ENCODE results near the gene SDK1.

SDK1 gene

DNA sequence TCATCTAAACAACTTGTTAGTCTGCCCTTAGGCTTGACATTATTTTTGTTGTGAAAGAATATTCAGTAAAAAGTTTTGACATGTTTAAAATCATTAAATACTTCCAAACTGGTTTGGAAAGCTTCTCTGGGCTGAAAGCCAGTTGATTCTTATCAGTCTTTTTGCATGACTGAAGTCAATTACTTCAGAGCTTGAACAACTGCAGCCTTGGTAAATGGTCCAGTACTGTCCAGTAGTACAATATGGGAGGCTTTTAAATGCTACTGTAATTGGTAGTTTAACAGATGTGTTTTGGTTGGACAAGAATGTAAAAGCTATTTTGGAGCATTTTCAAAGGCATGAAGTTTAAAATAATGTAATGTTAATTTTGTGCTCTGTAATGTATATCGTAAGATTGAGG is 103.4 kb downstream of the SDK1 start:
- no peak overlapping the region for H3K4ac ChIP-seq (ENCODE audit: low read depth, low read length)
- no peak overlapping the region for H3K14ac ChIP-seq (ENCODE audit: low read length)
- peaks cover 5% of the 10 kb centered on the region for H3K79me1 ChIP-seq (ENCODE audit: low read length)
- no peak overlapping the region for H4K91ac ChIP-seq (ENCODE audit: low read depth, low read length)
- no peak overlapping the region for H2BK12ac ChIP-seq (ENCODE audit: low read length)
- no peak overlapping the region for H3K23ac ChIP-seq (ENCODE audit: low read length)
- H3K79me2 ChIP-seq (ENCODE audit: control insufficient read depth, insufficient read depth, low read length, poor library complexity), result peaks cover 5% of the 10 kb centered on the region
- H3K4me2 ChIP-seq (ENCODE audit: low read length), result no peak overlapping the region
- H2BK5ac ChIP-seq (ENCODE audit: low read depth, low read length, poor library complexity), result no peak overlapping the region
- no peak overlapping the region for H4K12ac ChIP-seq (ENCODE audit: low read depth, low read length)
- H3K27ac ChIP-seq (ENCODE audit: low read depth, low read length), result no peak overlapping the region
- no peak overlapping the region for H2AK5ac ChIP-seq (ENCODE audit: low read length)
- H3K4me3 ChIP-seq (ENCODE audit: low read depth, low read length), result no peak overlapping the region
- no peak overlapping the region for H2AFZ ChIP-seq (ENCODE audit: insufficient read depth, low read length, poor library complexity)
- H3K4me1 ChIP-seq (ENCODE audit: control insufficient read depth in 1 of 2, insufficient read depth in 2 of 2, low read length in 2 of 2), result peaks cover 4 to 16% of the 10 kb centered on the region in 2 experiments
- WGBS (ENCODE audit: extremely low coverage, insufficient coverage, insufficient read length), result 100% methylated on average over 1 of the region's 1 CpG
- H3K27me3 ChIP-seq (ENCODE audit: insufficient read depth, low read length), result no peaks in the 10 kb centered on the region
- H3K36me3 ChIP-seq (ENCODE audit: control insufficient read depth in 1 of 2, insufficient read depth in 2 of 2, low read length in 2 of 2), result no peaks in the 10 kb centered on the region
- H4K8ac ChIP-seq (ENCODE audit: low read depth, low read length), result no peak overlapping the region
- H3K9ac ChIP-seq (ENCODE audit: low read length), result no peak overlapping the region
- no peak overlapping the region for H3K18ac ChIP-seq (ENCODE audit: low read length)
- DNase-seq, result peak; percentile 57 to 88
- no peaks in the 10 kb centered on the region for H3K9me3 ChIP-seq (ENCODE audit: insufficient read depth, low read depth, low read length)
- H2BK120ac ChIP-seq (ENCODE audit: insufficient read depth, low read length, poor library complexity), result no peak overlapping the region

DNA sequence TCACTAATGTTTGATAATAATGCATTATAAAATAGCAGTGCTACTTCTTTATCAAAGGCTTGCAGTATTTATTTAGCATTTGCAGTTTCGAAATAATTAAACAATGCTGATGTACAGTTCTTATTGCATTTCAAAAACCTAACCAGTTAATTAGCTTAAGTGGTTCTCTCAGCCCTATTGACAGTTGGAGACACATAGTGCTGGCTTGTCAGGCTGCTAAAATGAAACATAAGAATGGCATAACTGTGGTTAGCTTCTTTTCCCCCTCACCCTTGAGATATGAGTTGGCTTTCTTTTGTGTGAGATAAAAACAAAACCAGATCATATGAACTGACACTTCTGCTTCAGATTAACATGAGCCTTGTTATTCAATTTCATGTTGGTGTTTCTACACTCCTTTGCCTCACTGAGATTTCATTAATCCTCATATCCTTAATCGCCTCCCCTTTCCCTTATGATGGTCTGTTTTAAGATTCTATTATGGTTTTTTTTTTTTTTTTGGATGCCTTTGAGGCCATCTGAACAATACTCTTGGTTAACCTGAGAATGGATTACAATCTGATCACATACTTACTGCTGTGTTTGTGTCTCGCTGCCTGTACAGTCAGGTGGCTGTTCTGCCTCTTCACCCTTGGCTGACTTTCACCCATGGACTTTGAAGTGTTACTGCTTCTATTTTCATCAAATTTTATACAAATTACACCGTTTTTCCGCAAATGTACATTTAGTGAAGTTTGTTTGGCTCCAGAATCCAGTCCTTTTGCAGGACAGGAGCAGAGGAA is 108.0 kb downstream of the SDK1 start:
- no peak overlapping the region for H3K4me2 ChIP-seq (ENCODE audit: low read length)
- H3K4me3 ChIP-seq (ENCODE audit: low read depth, low read length), result no peak overlapping the region
- no peak for DNase-seq
- H3K27me3 ChIP-seq (ENCODE audit: insufficient read depth, low read length), result no peaks in the 10 kb centered on the region
- no CpG with 5 or more reads among the region's 5 CpGs for WGBS (ENCODE audit: extremely low coverage, insufficient coverage, insufficient read length)
- H3K79me1 ChIP-seq (ENCODE audit: low read length), result peaks cover 7% of the 10 kb centered on the region
- H2BK5ac ChIP-seq (ENCODE audit: low read depth, low read length, poor library complexity), result no peak overlapping the region
- peaks cover 0 to 15% of the 10 kb centered on the region in 2 experiments for H3K4me1 ChIP-seq (ENCODE audit: control insufficient read depth in 1 of 2, insufficient read depth in 2 of 2, low read length in 2 of 2)
- no peak overlapping the region for H3K18ac ChIP-seq (ENCODE audit: low read length)
- H3K23ac ChIP-seq (ENCODE audit: low read length), result no peak overlapping the region
- no peak overlapping the region for H2BK12ac ChIP-seq (ENCODE audit: low read length)
- peaks cover 3% of the 10 kb centered on the region for H3K79me2 ChIP-seq (ENCODE audit: control insufficient read depth, insufficient read depth, low read length, poor library complexity)
- no peak overlapping the region for H3K14ac ChIP-seq (ENCODE audit: low read length)
- no peaks in the 10 kb centered on the region for H3K9me3 ChIP-seq (ENCODE audit: insufficient read depth, low read depth, low read length)
- H2BK120ac ChIP-seq (ENCODE audit: insufficient read depth, low read length, poor library complexity), result no peak overlapping the region
- no peak overlapping the region for H4K8ac ChIP-seq (ENCODE audit: low read depth, low read length)
- no peak overlapping the region for H2AK5ac ChIP-seq (ENCODE audit: low read length)
- H3K27ac ChIP-seq (ENCODE audit: low read depth, low read length), result no peak overlapping the region
- H2AFZ ChIP-seq (ENCODE audit: insufficient read depth, low read length, poor library complexity), result no peak overlapping the region
- H4K12ac ChIP-seq (ENCODE audit: low read depth, low read length), result no peak overlapping the region
- H3K36me3 ChIP-seq (ENCODE audit: control insufficient read depth in 1 of 2, insufficient read depth in 2 of 2, low read length in 2 of 2), result no peaks in the 10 kb centered on the region
- no peak overlapping the region for H3K9ac ChIP-seq (ENCODE audit: low read length)
- H3K4ac ChIP-seq (ENCODE audit: low read depth, low read length), result peak overlapping the region; percentile 19
- H4K91ac ChIP-seq (ENCODE audit: low read depth, low read length), result no peak overlapping the region

DNA sequence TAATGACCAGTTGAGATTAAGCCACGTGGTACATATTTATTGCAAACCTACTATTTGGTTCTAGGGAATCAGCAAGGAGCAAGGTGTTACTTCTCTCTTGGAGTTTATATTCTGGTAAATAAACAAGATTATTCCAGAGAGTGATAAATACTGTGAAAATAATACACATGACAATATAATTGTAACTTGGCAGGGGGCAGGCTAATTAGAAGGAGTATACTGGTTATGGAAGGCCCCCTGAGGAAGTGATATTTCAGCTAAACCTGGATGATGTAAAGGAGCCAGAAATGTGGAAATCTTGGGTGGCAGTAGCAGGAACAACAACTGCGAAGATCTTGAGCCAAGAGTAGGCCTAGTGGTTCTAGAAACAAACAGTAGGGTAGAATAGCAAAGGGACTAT is 111.8 kb downstream of the SDK1 start:
- DNase-seq, result no peak
- Histone ChIP-seq H3K4ac (ENCODE audit: low read depth, low read length) (no peak overlapping the region), H3K79me1 (ENCODE audit: low read length) (peaks cover 5% of the 10 kb centered on the region), H3K27me3 (ENCODE audit: insufficient read depth, low read length) (no peaks in the 10 kb centered on the region), H3K36me3 (ENCODE audit: control insufficient read depth in 1 of 2, insufficient read depth in 2 of 2, low read length in 2 of 2) (no peaks in the 10 kb centered on the region), H3K4me1 (ENCODE audit: control insufficient read depth in 1 of 2, insufficient read depth in 2 of 2, low read length in 2 of 2) (peaks cover 0 to 8% of the 10 kb centered on the region in 2 experiments), H3K9ac (ENCODE audit: low read length) (no peak overlapping the region), H3K27ac (ENCODE audit: low read depth, low read length) (no peak overlapping the region), H3K14ac (ENCODE audit: low read length) (no peak overlapping the region), H2BK120ac (ENCODE audit: insufficient read depth, low read length, poor library complexity) (no peak overlapping the region), H2BK5ac (ENCODE audit: low read depth, low read length, poor library complexity) (no peak overlapping the region), H2BK12ac (ENCODE audit: low read length) (no peak overlapping the region), H3K23ac (ENCODE audit: low read length) (no peak overlapping the region), H4K91ac (ENCODE audit: low read depth, low read length) (no peak overlapping the region), H3K9me3 (ENCODE audit: insufficient read depth, low read depth, low read length) (no peaks in the 10 kb centered on the region), H4K12ac (ENCODE audit: low read depth, low read length) (no peak overlapping the region), H3K18ac (ENCODE audit: low read length) (no peak overlapping the region), H3K79me2 (ENCODE audit: control insufficient read depth, insufficient read depth, low read length, poor library complexity) (peaks cover 7% of the 10 kb centered on the region), H4K8ac (ENCODE audit: low read depth, low read length) (no peak overlapping the region), H2AK5ac (ENCODE audit: low read length) (no peak overlapping the region), H3K4me3 (ENCODE audit: low read depth, low read length) (no peak overlapping the region), H3K4me2 (ENCODE audit: low read length) (no peak overlapping the region), H2AFZ (ENCODE audit: insufficient read depth, low read length, poor library complexity) (no peak overlapping the region)
- no CpG with 5 or more reads among the region's 2 CpGs for WGBS (ENCODE audit: extremely low coverage, insufficient coverage, insufficient read length)

DNA sequence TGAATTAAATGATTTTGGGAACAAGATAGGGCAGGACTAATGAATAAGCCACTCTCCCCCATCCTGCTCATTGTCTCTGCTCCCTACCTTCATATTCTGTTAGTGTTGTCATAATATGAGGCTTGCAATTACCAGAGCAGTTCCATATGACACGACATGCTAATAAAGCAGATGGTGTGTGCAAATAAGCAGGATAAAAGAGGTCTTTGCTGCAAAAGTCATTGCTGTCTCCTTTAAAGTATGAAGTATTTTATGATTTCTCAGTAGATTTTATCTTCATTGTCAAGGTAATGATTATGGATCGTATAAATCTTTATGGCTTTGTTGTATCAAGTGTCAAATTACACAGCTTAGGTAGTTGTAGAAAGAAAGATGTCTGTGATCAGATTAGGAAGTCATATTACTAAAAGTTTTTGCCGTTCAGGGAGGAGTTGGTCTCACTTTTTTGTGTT is 114.8 kb downstream of the SDK1 start:
- H2AK5ac ChIP-seq (ENCODE audit: low read length), result no peak overlapping the region
- H3K4ac ChIP-seq (ENCODE audit: low read depth, low read length), result no peak overlapping the region
- H3K4me3 ChIP-seq (ENCODE audit: low read depth, low read length), result no peak overlapping the region
- H3K14ac ChIP-seq (ENCODE audit: low read length), result no peak overlapping the region
- H3K23ac ChIP-seq (ENCODE audit: low read length), result no peak overlapping the region
- no peak overlapping the region for H4K91ac ChIP-seq (ENCODE audit: low read depth, low read length)
- no peak overlapping the region for H2BK120ac ChIP-seq (ENCODE audit: insufficient read depth, low read length, poor library complexity)
- H4K12ac ChIP-seq (ENCODE audit: low read depth, low read length), result no peak overlapping the region
- no peak overlapping the region for H2BK5ac ChIP-seq (ENCODE audit: low read depth, low read length, poor library complexity)
- peaks cover 6% of the 10 kb centered on the region for H3K79me2 ChIP-seq (ENCODE audit: control insufficient read depth, insufficient read depth, low read length, poor library complexity)
- H3K27me3 ChIP-seq (ENCODE audit: insufficient read depth, low read length), result no peaks in the 10 kb centered on the region
- H3K9ac ChIP-seq (ENCODE audit: low read length), result no peak overlapping the region
- no CpG with 5 or more reads among the region's 3 CpGs for WGBS (ENCODE audit: extremely low coverage, insufficient coverage, insufficient read length)
- H4K8ac ChIP-seq (ENCODE audit: low read depth, low read length), result no peak overlapping the region
- H2AFZ ChIP-seq (ENCODE audit: insufficient read depth, low read length, poor library complexity), result no peak overlapping the region
- no peak overlapping the region for H2BK12ac ChIP-seq (ENCODE audit: low read length)
- H3K9me3 ChIP-seq (ENCODE audit: insufficient read depth, low read depth, low read length), result no peaks in the 10 kb centered on the region
- H3K79me1 ChIP-seq (ENCODE audit: low read length), result peaks cover 2% of the 10 kb centered on the region
- H3K4me1 ChIP-seq (ENCODE audit: control insufficient read depth in 1 of 2, insufficient read depth in 2 of 2, low read length in 2 of 2), result peaks cover 0 to 4% of the 10 kb centered on the region in 2 experiments
- H3K36me3 ChIP-seq (ENCODE audit: control insufficient read depth in 1 of 2, insufficient read depth in 2 of 2, low read length in 2 of 2), result no peaks in the 10 kb centered on the region
- no peak for DNase-seq
- H3K18ac ChIP-seq (ENCODE audit: low read length), result no peak overlapping the region
- no peak overlapping the region for H3K27ac ChIP-seq (ENCODE audit: low read depth, low read length)
- H3K4me2 ChIP-seq (ENCODE audit: low read length), result no peak overlapping the region

Data from trophoblast cell (in vitro differentiated cells and primary cell).